ENCODE measurements around the gene TMSB15C. TPM values are rescaled to one million over a fixed set of nuclear protein-coding genes. Genes with fewer than 3 reads are reported as not detected.

TMSB15C gene
- total RNA-seq, 1 donor from 2014 or later = 30.1 TPM

GRCh38 chrX:104039689-104040505, 36.1 kb downstream of the TMSB15C start, which contains the start of gene H2BW2:
TSS of gene H2BW2 (plus strand) at chrX:104039956. CDS start at chrX:104039995, 39 bp downstream.
- no peaks in the 10 kb centered on the region for H3K27me3 Mint-ChIP-seq (ENCODE audit: unreplicated experiment)
- peaks cover 2% of the 10 kb centered on the region for H3K9me3 Mint-ChIP-seq (ENCODE audit: unreplicated experiment)
- TF ChIP-seq CTCF (IDR thresholded peaks at IDR 0.05; ENCODE audit: partially characterized antibody, unreplicated experiment) = no peak
- H3K27ac Mint-ChIP-seq (ENCODE audit: unreplicated experiment) = no peak within 1 kb of the TSS
- no peak within 1 kb of the TSS for H3K4me3 Mint-ChIP-seq (ENCODE audit: unreplicated experiment)
- H3K4me1 Mint-ChIP-seq (ENCODE audit: low read depth, unreplicated experiment) = no peaks in the 10 kb centered on the region
- DNase-seq = no peak
- H3K36me3 Mint-ChIP-seq (ENCODE audit: unreplicated experiment) = no peaks in the 10 kb centered on the region

Other genes with a start within 250 kb of the TMSB15C start
- 4.5 TPM for gene RAB9B, start 244.0 kb downstream of the TMSB15C start, total RNA-seq (ENCODE audit: unreplicated experiment)
- 68.6 TPM for gene TMSB15B, start 113.6 kb downstream of the TMSB15C start, total RNA-seq (ENCODE audit: unreplicated experiment)
- not detected for gene H2BW1, start 62.5 kb downstream of the TMSB15C start, total RNA-seq (ENCODE audit: unreplicated experiment)
- gene H2BW2, start 36.3 kb downstream of the TMSB15C start, total RNA-seq (ENCODE audit: unreplicated experiment) = not detected
- 12.1 TPM for gene ZCCHC18, start 36.3 kb upstream of the TMSB15C start, total RNA-seq (ENCODE audit: unreplicated experiment)
- gene SLC25A53, start 80.8 kb upstream of the TMSB15C start, total RNA-seq (ENCODE audit: unreplicated experiment) = 5.7 TPM
- 14.9 TPM for gene FAM199X, start 90.2 kb upstream of the TMSB15C start, total RNA-seq (ENCODE audit: unreplicated experiment)
- not detected for gene ESX1, start 178.7 kb upstream of the TMSB15C start, total RNA-seq (ENCODE audit: unreplicated experiment)